Tongue (tissue), 2 donors: ENCODE data around the gene SCN8A. TPM values are rescaled to one million over a fixed set of nuclear protein-coding genes. Genes with fewer than 3 reads are reported as not detected.

Experiments used
- DNase-seq: peaks from one replicate; pipeline ENCODE4 v3.0.0-alpha.2; 2015
- total RNA-seq: library from RNA; depleted of rRNA; stranded (reverse); fragments of >200 nt; gene quantifications from one replicate; pipeline ENCODE4 v1.2.3, GENCODE V29; 2014

The SCN8A gene
- total RNA-seq, 1 donor from 2014 or later = 2.1 TPM

GRCh38 chr12:51834411-51834810 is 243.4 kb downstream of the SCN8A start:
- DNase-seq = no peak

- DNase-seq = no peak
Measured at GRCh38 chr12:51836041-51836826, 245.2 kb downstream of the SCN8A start.

- no peak for DNase-seq
Measured at GRCh38 chr12:51836827-51837173, 245.8 kb downstream of the SCN8A start.

DNA sequence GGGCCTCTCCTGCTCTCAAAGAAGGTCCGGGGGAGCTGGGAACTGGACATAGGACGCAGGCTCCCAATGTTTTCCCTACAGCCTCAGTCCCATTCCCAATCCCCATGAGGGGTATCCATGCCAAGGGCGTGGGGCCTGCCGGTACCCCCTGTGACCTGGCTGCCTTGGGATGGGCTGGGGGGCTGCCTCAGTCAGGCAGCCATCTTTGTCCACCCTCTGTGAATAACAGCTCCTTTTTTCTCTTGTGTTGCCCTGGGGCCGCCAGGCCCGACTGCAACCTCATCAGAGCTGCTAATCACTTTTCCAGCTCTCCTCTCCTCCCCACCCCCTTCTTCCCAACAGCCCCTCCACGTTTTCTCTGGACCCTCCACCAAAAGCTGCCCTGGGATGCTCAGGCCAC is 246.3 kb downstream of the SCN8A start:
- no peak for DNase-seq

GRCh38 chr12:51838036-51838435 is 247.0 kb downstream of the SCN8A start:
- DNase-seq = no peak

- no peak for DNase-seq
Measured at GRCh38 chr12:51838762-51839161, 247.7 kb downstream of the SCN8A start.

- no peak for DNase-seq
Measured at GRCh38 chr12:51839310-51839947, 248.4 kb downstream of the SCN8A start.

DNA sequence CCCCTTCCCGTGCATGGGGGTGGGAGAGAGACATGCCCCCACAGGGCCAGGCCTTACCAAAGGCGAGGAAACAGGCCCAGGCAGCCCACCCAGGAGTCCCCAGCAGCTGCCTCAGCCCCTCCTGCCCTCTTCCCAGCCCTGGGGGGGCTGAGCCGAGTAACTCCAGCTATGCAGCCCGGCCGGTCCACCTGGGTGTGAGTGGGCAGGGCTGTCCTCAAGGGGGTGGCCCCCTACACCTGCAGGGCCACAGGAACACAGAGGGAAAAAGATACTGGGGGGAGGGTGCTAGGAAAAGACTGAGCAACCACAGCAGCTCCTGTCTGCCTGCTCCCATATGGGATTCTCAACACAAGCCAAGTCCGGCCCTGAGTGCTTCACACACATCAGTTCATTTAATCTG is 249.9 kb downstream of the SCN8A start:
- DNase-seq = no peak

- DNase-seq = peak; percentile 62
Measured at GRCh38 chr12:51841727-51842126, 250.7 kb downstream of the SCN8A start.

DNA sequence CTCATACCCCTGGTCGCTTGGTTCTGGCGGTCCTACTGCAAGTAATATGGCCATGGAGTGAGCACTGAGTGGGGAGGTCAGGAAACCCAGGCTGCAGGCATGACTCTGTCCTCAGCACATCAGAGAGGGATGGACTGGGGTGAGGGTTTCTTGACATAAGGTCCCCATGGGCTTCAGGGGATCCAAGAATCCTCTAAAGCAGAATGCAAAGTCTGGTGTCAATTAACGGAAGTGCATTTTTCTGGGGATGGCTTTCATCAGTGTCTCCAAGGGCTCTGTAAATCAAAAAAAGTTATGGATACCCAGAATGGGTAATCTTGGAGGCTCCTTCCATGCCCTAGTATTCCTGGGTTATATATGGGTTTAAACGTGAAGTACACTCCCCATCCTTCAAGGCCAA is 253.8 kb downstream of the SCN8A start:
- DNase-seq = no peak

DNA sequence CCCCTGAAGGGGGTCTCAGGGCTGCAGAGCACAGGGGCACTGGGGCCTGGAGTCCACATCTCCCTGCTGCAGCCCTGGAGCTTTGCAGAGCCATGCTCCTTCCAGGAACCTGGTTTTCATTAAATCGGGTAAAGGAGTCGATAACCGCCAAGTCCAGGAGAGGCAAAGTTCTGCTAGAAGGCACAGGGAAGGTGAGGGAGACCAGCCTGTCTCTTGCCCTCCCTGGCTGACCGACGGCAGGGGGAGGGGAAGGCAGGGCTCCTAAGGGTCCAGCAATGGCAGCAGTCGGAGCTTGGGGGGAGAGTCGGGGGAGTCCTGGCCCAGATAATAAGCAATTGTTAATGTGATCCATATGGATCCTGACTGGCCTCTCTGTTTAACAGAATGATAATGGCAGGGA is 254.4 kb downstream of the SCN8A start:
- no peak for DNase-seq

GRCh38 chr12:51846271-51846691 is 255.2 kb downstream of the SCN8A start:
- no peak for DNase-seq

- peak; percentile 58 for DNase-seq
Measured at GRCh38 chr12:51846911-51847642, 256.0 kb downstream of the SCN8A start.

DNA sequence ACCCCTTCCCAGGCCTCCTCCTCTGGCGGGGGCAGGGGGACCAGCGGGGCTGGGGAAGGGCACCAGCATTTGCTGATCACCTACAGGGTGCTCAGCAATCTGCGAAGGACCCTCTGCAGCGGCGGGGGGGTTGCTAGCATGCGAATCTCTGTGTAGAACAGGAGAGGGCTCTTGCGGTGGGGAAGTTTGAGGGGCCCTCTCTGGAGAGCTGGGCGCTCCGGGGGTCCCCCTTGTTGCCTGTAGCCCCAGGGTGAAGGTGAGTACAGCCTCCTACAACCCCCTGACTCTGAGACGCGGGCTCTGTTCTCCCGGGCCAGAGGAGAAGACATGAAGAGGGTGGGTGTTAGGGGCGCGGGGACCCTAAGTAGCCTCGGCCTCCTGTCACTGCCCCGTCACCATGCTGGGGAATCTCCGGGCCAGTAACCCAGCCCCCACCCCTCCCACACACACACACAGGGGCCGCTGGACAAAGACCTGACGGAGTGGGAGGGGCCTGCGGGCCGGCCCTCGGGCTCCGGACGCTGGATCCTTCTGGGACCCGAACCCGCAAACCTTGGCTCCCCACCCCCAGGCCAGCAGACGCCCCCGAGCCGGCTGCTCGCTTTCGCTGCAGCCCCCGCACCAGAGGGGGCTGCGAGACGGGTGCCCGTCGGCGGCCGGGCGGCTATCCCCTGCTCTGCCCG is 256.8 kb downstream of the SCN8A start:
- no peak for DNase-seq

DNA sequence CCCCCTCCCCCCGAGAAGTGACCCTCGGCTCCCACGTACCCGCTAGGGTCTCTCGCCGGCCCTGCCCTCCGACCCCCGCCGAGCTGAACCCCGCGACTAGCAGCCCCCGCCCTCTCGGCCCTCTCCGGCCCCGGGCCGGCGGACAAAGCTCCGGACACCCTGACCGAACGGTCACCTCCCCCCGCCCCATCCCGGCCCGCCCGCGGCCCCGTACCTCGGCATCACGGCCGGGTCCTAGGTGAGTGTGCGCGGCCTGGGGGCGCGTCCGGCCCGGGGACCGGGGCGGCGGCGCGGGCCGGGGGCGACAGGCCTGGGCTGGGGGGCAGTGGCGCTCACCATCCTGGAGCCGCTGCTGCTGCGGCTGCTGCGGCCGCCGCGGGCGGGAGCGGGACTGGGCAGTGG is 257.3 kb downstream of the SCN8A start, which contains the start of gene FIGNL2:
Gene FIGNL2 (minus strand): TSS at position 393 of the 402 bp plus-strand sequence. CDS start 26,305 bp downstream, outside the sequence.
- DNase-seq = no peak

- DNase-seq = peak; percentile 49
Measured at GRCh38 chr12:51848841-51849735, 258.1 kb downstream of the SCN8A start.

DNA sequence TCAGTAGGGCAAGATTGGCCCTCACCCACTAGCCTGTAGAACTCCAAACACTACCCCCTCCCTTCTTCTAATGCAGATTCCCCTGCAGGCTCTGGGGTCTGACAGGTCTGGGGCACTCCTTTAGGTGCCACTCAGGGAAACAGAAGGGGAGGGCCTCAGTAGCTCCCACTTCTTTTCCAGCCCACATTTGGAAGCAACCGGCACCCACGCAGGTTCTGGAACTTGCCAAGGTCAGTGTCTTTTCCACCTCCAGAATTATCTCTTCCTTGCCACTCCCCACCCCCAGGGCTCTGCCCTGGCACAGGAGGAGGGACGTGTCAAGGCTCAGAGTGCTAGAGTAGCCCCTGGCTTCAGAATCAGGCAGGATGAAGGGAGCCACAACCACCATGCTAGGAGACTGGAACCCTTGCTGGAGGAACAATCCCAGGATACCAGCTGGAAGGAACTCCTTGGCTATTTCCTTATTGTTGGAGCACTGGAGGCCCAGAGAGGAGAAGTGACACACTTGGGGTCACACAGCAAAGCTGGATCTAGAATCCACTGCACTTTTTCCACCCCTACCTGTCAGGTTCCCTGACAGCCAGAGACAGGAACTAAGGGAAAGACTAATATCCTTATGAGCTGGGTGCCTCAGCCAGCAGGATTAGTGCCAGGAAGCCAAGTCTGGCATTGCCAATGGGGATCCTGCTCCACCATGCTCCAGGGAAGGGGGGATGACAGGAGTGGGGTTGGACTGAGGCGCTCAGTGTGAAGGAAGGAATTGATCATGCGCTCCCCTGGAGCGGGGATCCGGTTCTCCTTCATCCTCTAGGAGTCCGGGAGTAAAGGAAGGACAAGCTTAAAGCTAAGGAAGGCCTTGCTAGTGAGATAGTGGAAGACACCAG is 259.3 kb downstream of the SCN8A start:
- no peak for DNase-seq

DNA sequence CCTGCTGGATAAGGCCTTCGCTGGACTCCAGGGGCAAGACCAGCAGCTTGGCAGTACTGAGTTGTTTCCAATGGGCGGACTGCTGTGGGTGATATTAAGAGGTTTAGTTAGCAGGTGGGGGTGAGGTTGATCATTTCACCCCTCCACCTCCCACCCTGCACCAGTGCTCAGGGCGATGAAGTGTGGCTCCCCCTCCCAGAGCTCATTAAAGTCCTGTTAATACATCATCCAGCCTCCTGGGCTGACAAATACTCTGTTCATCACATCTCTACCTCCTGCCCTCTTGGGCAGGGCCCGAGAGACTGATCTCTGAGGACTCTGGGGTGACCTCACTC is 259.9 kb downstream of the SCN8A start:
- DNase-seq = no peak

DNA sequence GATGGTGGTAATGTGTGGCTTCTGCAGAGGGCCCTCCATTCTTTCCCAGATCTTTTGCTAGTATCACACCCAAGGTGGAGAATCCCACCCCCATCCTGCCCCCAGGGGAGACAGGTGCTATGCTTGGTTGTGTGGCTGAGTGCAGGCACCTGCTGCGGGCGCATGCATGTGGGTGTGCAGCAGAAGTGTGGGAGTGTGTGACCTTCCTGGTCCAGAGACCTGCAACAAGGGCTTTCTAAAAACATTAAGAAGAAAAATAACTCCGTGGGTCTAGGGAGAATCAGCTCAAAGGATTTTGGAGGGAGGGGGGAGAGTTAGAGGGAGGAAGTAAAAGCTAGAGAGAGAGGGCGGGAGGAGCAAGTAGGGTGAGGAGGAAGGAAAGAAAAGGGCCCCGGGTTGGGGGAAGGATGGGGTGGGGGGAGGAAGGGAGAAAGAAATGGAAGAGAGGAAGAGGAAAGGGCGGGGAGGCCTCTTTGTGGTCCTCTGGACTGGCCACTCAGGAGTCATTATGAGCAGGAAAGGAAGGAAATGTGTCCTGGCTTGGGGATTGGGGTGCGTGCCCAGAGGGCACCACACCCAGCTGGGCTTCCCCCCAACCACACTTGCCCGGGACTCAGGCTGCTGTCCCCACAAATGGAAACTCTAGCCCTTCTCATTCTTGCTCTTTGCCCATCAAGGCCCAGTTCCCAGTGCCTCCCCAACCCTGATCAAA is 260.5 kb downstream of the SCN8A start:
- no peak for DNase-seq
